Measurements from ENCODE around the gene ACTC1.

GRCh38 chr15:34804776-34805175, 9.4 kb upstream of the ACTC1 start:
- TF ChIP-seq, protein P1, sequence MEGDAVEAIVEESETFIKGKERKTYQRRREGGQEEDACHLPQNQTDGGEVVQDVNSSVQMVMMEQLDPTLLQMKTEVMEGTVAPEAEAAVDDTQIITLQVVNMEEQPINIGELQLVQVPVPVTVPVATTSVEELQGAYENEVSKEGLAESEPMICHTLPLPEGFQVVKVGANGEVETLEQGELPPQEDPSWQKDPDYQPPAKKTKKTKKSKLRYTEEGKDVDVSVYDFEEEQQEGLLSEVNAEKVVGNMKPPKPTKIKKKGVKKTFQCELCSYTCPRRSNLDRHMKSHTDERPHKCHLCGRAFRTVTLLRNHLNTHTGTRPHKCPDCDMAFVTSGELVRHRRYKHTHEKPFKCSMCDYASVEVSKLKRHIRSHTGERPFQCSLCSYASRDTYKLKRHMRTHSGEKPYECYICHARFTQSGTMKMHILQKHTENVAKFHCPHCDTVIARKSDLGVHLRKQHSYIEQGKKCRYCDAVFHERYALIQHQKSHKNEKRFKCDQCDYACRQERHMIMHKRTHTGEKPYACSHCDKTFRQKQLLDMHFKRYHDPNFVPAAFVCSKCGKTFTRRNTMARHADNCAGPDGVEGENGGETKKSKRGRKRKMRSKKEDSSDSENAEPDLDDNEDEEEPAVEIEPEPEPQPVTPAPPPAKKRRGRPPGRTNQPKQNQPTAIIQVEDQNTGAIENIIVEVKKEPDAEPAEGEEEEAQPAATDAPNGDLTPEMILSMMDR (conservative IDR thresholded peaks at IDR 0.05; ENCODE audit: low read depth, low read length) = no peak
- no peak for TF ChIP-seq EZH2phosphoT487 (IDR thresholded peaks at IDR 0.05; ENCODE audit: borderline replicate concordance, low read length)
- TF ChIP-seq EZH2 (IDR thresholded peaks at IDR 0.05; ENCODE audit: low read length, unreplicated experiment) = no peak

Data from PC-3 (cell line).